GM18520 (cell line): ENCODE results near the gene FOXO6.

Experiments used
- ATAC-seq: cut with Tn5 transposase; IDR thresholded peaks from one replicate; pipeline ENCODE4 v1.9.1; 2021; ENCODE audit not compliant: unreplicated experiment

FOXO6 gene

GRCh38 chr1:41349361-41350054 lies 11.7 kb upstream of the FOXO6 start:
- no peak for ATAC-seq

GRCh38 chr1:41350055-41350378 lies 11.2 kb upstream of the FOXO6 start:
- no peak for ATAC-seq

- ATAC-seq: no peak
Measured at GRCh38 chr1:41351262-41352151, 9.7 kb upstream of the FOXO6 start.

DNA sequence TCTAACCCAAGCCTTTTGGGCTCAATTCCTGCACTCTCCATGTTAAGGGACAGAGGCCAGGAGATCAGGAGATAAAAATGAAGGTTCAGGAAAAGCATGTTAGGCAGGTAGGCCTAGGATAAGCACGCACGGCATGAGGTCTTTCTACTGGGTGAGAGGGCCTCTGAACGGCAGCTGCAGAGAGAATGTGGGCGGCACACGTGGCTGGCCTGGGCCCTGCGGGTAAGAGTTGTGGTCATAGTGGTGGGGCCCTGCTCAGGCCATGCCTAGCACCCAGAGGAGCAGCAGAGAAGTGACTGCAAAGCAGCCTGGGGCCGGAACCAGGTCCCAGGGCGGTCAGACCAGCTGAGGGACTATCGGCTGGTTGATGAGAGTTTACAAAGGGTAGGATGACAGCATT lies 7.5 kb upstream of the FOXO6 start:
- ATAC-seq: no peak

GRCh38 chr1:41354956-41355355 lies 6.3 kb upstream of the FOXO6 start:
- no peak for ATAC-seq

DNA sequence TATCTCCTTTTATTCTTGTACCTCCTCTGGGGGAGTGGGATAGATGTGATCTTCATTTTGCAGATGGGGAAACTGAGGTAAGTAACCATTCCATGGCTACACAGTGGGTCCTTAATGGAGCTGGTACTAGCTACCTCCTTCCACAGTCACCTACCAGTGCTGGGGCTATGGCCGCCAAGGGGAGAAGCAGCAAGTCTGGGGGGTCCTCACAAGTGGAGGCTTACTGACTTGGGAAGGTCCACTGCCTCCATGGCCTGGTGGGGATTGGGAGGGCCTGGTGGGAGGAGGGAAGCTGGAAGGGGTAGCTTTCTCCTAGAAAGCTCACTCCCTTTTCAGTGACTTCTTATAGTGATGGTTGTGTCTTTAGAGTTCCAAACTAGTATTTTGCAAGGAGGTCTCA lies 5.9 kb upstream of the FOXO6 start:
- ATAC-seq: no peak

GRCh38 chr1:41355761-41356160 lies 5.5 kb upstream of the FOXO6 start:
- no peak for ATAC-seq

GRCh38 chr1:41356752-41357151 lies 4.5 kb upstream of the FOXO6 start:
- ATAC-seq: no peak

- ATAC-seq: no peak
Measured at GRCh38 chr1:41357451-41358101, 3.7 kb upstream of the FOXO6 start.

GRCh38 chr1:41358131-41359021 lies 2.9 kb upstream of the FOXO6 start:
- ATAC-seq: no peak

DNA sequence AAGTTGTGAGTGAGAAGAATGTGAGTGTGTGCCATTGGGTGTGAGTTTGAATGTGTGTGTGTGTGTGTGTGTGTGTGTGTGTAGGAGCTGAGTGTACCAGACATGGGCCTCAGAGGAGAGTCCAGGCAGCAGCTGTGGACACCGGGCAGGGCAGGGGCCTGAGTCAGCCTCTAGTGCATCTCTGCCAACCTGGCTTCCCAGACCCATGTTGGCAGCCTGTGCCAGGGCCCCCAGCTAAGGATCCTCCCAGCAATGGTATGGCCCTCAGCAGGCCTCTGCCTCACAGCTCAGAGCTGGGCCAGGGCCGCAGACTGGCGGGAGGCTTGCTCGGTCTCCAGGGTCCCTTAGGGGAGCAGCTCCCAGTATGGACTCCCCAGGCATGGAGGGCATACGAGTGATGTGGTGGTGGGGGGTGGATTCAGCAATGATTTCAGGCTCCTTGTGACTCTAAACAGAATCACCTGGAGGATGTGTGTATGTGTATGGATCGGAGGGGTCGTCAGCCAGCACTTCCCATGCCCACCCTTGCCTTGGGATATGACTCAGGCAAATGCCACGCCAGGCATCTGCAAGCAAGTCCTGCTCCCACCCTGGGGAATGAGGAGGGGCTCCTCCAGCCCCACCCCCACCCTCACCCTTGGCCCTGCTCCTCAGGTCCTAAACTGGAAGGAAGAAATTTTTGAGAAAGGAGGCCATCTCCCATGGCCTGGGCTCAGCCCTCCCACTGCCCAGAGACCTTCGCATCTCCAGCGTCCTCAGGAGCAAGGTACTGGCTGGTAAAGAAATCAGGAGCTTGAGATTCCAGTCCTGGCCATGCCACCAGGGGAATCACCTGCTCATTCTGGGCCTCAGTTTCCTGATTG lies 1.8 kb upstream of the FOXO6 start:
- ATAC-seq: no peak

GRCh38 chr1:41360074-41360785 lies 1.0 kb upstream of the FOXO6 start:
- ATAC-seq: no peak

DNA sequence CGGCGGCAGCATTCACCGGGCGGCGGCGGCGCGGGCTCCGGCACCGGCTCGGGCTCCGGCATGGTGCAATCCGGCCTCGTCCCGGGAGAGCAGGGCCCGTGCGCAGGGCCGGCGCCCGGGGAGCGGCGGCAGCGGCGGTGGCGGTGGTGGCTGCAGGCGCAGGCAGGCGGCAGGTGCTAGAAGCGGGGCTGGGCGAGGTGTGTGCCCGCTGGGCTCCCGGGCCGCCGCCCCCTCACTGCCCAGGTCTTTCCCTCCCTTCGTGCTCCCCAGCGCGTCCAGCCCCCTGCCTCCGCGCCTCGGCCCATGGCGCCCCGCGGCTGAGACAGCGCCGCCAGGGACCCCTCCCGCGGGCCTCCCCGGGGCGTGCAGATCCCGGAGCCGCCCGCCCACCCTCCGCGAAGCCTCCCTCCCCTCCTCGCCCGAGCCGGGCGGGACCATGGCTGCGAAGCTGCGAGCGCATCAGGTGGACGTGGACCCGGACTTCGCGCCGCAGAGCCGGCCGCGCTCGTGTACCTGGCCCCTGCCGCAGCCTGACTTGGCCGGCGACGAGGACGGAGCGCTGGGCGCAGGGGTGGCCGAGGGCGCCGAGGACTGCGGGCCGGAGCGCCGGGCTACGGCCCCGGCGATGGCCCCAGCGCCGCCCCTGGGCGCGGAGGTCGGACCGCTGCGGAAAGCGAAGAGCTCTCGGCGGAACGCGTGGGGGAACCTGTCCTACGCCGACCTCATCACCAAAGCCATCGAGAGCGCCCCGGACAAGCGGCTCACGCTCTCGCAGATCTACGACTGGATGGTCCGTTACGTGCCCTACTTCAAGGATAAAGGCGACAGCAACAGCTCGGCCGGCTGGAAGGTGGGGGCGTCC lies 492 bp downstream of the FOXO6 start:
- peak; percentile 18 for ATAC-seq

GRCh38 chr1:41362357-41362721 lies 1.1 kb downstream of the FOXO6 start:
- no peak for ATAC-seq

DNA sequence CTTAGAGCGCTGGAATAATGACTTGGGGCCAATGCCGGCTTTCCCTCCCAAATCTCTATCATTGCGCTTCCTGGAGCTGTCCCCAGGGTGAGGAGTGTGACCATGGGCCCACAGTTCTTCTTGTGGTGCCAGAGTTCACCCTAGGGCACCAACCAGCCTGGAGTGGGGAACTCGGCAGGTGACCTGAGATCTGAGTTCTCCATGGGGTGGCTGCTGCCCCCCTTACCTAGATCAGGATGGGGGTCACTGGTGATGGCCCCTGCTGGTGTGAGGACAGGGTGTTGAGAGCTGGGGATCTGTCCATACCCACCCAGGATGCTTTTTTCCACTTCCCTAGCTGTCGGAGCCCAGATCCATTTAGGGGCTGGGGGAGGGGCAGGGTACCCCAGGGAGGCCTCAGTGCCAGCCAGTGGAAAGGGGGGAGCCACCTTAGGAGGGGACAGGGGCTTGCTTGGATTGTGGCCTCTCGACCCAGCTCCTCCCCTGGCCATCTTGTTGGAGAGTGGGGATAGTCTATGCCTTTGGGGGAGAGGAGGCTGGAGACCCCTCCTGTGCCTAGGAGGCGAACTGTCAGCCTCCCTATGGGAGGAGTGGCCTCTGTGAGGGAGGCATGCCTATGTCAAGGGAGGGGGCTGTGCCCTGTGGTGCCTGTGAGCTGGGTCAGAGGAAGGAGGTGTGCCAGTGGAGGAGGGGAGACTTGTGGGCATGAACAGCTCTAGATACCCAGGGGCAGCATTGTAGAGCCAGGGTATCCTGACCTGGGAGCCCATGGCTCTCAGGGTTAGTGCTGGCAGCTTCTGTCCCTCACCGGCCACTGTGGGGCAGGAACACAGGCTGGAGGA lies 1.7 kb downstream of the FOXO6 start:
- no peak for ATAC-seq

- ATAC-seq: no peak
Measured at GRCh38 chr1:41363591-41364320, 2.5 kb downstream of the FOXO6 start.
